Measurements from ENCODE around the gene MTF1. TPM values are rescaled to one million over a fixed set of nuclear protein-coding genes. Genes with fewer than 3 reads are reported as not detected.

Gene MTF1
- total RNA-seq, 120 experiments from 2014 or later = 12.4 to 40.5 (median 22.6) TPM

Other genes starting within 250 kb of the MTF1 start
- under 1 TPM in 36 of 120 experiments, not detected in 84; 0.16 to 0.69 (median 0.28) TPM for gene RSPO1, start 224.7 kb downstream of the MTF1 start, total RNA-seq
- 1 to 10 TPM in 51 of 120 experiments, under 1 TPM in 69; 0.30 to 1.9 (median 0.93) TPM for gene CDCA8, start 167.1 kb downstream of the MTF1 start, total RNA-seq
- gene EPHA10, start 94.5 kb downstream of the MTF1 start, total RNA-seq = 10 to 100 TPM; 10.7 to 38.2 (median 23.4) TPM
- 10 to 100 TPM; 10.6 to 32.4 (median 23.2) TPM for gene MANEAL, start 65.7 kb downstream of the MTF1 start, total RNA-seq
- gene C1orf122, start 51.8 kb downstream of the MTF1 start, total RNA-seq = 100 to 1,000 TPM in 3 of 120 experiments, 10 to 100 TPM in 117; 49.0 to 111 (median 68.1) TPM
- gene YRDC, start 51.4 kb downstream of the MTF1 start, total RNA-seq = 10 to 100 TPM in 67 of 120 experiments, 1 to 10 TPM in 53; 6.0 to 15.3 (median 10.2) TPM
- gene INPP5B, start 87.5 kb upstream of the MTF1 start, total RNA-seq = 10 to 100 TPM; 23.9 to 71.7 (median 40.7) TPM
- gene SF3A3, start 130.4 kb upstream of the MTF1 start, total RNA-seq = 10 to 100 TPM; 30.2 to 67.9 (median 44.5) TPM
- 10 to 100 TPM in 51 of 120 experiments, 1 to 10 TPM in 69; 5.8 to 18.5 (median 9.6) TPM for gene FHL3, start 145.9 kb upstream of the MTF1 start, total RNA-seq
- gene UTP11, start 153.1 kb upstream of the MTF1 start, total RNA-seq = 10 to 100 TPM; 13.6 to 33.4 (median 24.4) TPM
- gene POU3F1, start 187.2 kb upstream of the MTF1 start, total RNA-seq = 1 to 10 TPM; 1.6 to 8.4 (median 4.4) TPM